ENCODE measurements around the gene TOMM40.
"Not testable (repeated sequence)": the region's sequence is repeated elsewhere in the genome, so short reads cannot be mapped to it uniquely, and the experiment has no call there.

The TOMM40 gene

DNA sequence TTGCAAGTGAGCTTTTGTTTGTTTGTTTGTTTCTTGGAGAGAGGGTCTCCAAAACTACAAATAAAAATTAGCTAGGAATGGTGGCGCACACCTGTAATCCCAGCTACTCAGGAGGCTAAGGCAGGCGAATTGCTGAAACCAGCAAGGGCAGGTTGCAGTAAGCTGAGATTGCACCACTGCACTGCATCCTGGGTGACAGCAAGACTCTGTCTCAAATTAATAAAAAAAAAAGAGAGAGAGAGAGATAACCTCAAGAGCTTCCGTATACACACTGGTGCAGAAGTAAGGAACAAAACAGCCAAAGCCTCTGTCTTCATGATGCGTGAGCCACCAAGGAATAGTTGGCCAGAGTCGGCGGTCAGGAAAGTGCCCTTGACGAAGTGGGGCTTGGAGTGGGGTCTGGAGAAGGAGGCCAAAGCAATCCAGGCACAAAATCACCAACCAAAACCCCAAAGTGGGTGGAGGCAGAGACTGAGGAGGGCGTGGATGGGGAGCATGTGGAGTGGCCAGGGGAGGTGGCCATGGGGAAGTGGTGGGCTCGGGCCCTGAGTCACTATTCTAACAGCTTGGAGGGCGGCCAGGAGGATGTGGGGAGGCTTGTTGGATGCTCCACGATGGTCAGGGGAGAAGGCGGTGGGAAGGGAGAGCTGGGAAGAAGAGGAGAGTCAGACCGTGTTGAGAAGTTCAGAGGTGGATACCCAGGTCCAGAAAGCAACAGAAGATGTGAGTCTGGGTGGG, 21.2 kb upstream of the TOMM40 start:
- in situ Hi-C loops (cut with MboI; ENCODE audit: low sequenced_read_pairs), result no loop called here

DNA sequence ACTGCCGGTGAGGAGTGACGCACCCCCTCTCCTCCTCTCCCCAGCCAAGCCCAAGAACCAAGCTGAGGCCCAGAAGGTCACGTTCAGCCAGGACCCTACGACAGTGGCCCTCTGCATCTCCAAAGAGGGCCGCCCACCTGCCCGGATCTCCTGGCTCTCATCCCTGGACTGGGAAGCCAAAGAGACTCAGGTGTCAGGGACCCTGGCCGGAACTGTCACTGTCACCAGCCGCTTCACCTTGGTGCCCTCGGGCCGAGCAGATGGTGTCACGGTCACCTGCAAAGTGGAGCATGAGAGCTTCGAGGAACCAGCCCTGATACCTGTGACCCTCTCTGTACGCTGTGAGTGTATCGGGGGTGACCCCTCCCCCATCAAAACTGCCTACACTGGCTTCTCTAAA, 19.2 kb upstream of the TOMM40 start:
- in situ Hi-C loops (cut with MboI; ENCODE audit: low sequenced_read_pairs), result no loop called here

DNA sequence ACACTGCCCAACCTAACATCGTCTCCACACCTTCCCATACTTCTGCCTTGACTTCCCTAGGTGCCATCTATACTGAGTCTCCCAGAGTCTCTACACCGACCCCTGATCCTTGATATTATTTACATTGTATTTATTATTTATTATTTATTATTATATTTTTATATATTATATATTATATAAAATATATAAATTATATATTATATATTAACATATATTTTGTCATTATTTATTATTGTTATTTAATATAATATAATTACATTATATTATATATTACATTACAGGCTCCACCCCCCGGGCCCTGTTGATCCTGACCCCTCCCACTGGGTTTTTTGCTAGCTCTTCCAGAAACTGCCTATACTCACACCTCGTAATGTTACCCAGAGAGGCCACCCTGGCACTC, 18.4 kb upstream of the TOMM40 start:
- in situ Hi-C loops (cut with MboI; ENCODE audit: low sequenced_read_pairs), result no loop called here

DNA sequence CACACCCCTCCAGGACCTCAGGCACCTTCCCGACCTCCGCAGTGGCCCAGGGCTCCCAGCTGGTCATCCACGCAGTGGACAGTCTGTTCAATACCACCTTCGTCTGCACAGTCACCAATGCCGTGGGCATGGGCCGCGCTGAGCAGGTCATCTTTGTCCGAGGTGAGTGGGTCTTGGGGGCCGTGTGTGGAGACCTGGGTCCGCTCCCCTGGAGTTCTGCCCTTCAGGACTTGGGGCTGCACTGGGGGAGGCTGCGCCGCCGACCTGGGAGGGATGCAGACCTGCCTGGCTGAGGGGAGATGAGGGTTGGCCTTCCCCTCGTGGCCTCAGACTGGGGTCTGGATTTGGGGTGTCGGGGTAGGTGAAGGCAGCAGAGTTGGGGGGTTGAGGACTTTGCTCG, 16.7 kb upstream of the TOMM40 start:
- in situ Hi-C loops (cut with MboI; ENCODE audit: low sequenced_read_pairs), result no loop called here

DNA sequence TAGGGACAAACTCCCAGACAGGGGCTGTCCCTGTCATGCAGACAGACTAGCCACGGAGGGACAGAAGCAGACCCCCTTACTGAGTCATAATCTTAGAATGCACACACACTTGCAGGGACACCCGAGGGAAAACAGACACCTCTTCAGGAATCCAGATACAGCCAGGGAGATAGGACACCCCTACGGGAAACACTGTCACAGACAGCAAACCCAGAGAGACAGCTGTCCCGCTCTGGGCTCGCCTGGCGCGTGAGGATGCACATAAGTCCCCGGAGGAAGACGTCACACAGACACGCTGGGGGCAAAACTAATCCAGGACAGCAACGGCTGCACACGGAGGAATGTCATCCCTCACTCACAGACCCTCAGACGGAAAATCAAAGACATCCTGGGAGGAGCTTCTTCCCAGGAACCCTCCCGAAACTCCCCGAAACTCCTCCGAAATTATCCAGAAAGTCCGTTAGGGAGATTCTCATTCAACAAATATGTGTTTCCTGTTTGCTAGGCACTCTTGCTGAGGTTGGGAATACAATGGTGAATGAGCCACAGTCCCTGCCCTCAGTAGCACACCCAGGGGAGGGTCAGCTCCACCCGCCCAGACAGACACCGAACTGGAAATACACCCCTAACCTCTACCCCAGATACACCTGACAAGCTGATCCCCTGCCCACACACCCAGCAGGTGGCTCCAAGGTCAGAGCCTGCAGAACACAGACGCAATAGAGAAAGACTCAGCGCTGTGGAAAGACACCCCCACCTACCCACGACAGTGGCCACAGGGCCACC, 15.2 kb upstream of the TOMM40 start:
- in situ Hi-C loops (cut with MboI; ENCODE audit: low sequenced_read_pairs), result no loop called here

DNA sequence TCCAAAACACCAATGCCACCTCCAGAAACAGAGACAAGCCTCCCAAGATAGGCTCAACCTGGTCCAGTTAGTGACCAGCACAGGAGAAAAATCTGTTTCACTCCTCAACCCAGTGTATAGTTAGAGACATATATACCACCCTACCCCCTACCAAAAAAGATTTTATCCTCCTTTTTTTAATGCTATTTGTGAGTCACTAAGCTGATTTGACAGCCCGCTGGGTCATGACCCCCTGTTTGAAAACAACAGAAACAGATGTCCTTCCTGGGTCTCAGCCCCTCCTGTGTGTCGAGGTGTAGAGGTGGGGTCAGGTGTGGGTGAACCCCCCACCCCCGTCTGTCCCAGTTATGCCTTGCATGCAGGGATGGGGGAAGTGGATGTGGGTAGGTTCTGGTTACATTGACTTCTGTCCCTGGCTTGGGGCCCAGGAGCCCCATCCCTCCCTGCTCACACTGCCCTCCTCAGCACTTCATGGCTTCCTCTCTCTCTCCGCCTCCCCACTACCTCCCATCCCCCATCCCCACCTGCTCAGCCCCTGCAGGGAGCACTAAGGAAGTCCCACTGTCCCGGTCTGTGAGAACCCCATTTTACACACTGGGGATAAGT, 14.0 kb upstream of the TOMM40 start:
- in situ Hi-C loops (cut with MboI; ENCODE audit: low sequenced_read_pairs), result no loop called here

DNA sequence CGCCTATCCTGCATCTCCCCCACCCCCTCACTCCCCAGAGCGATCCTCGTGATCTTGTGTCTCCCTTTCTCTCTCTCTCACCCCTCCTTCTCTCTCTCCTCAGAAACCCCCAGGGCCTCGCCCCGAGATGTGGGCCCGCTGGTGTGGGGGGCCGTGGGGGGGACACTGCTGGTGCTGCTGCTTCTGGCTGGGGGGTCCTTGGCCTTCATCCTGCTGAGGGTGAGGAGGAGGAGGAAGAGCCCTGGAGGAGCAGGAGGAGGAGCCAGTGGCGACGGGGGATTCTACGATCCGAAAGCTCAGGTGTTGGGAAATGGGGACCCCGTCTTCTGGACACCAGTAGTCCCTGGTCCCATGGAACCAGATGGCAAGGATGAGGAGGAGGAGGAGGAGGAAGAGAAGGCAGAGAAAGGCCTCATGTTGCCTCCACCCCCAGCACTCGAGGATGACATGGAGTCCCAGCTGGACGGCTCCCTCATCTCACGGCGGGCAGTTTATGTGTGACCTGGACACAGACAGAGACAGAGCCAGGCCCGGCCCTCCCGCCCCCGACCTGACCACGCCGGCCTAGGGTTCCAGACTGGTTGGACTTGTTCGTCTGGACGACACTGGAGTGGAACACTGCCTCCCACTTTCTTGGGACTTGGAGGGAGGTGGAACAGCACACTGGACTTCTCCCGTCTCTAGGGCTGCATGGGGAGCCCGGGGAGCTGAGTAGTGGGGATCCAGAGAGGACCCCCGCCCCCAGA, 12.8 kb upstream of the TOMM40 start:
- in situ Hi-C loops (cut with MboI; ENCODE audit: low sequenced_read_pairs), result no loop called here

DNA sequence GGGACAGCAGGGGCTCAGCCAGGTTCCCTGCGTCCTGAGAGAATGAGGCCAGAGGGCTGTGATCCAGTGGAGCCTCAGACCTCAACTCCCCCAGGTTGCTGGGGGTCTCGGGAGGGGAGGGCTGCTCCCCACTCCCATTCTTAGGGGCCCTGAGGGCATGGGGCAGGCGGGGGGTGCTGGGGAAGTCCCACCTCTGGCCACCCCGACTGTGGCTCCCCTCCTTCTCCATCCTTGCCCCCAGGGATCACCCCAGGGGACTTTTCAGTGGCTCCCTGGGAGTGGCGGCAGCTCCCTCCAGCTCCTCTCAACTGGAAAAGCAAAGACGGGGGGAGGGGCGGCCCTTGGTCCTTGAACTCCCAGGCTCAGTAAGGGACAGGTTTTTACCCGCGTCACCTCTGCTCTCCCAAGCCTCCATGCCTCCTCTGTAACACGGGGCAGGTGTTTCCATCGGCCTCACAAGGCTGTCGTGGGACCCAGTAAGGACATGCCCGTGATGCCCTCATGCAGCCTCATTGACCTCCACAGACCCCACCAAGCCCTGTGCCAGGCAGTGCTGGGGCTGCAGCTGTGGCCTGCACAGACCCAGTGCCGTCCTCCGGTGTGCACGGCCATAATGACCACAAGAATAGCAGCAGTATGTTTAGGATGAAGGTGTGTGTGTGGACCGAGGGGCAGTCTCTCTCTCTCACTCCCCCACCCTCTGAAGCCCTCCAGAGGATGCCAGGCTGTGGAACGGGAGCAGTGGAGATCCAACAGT, 11.6 kb upstream of the TOMM40 start:
- in situ Hi-C loops (cut with MboI; ENCODE audit: low sequenced_read_pairs), result no loop called here

DNA sequence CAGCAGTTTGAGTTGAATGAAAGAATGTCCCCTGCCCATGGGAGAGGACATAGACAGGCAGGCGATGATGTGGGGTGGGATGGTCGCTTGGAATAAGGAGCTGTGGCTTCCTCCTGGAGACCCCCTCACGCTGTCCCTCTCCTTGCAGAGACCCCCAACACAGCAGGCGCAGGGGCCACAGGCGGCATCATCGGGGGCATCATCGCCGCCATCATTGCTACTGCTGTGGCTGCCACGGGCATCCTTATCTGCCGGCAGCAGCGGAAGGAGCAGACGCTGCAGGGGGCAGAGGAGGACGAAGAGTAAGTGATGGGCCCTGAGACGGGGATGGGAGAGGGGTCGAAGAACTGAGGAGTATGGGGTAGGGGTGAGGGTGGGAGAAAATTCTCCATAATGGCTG, 9.0 kb upstream of the TOMM40 start:
- in situ Hi-C loops (cut with MboI; ENCODE audit: low sequenced_read_pairs), result no loop called here

DNA sequence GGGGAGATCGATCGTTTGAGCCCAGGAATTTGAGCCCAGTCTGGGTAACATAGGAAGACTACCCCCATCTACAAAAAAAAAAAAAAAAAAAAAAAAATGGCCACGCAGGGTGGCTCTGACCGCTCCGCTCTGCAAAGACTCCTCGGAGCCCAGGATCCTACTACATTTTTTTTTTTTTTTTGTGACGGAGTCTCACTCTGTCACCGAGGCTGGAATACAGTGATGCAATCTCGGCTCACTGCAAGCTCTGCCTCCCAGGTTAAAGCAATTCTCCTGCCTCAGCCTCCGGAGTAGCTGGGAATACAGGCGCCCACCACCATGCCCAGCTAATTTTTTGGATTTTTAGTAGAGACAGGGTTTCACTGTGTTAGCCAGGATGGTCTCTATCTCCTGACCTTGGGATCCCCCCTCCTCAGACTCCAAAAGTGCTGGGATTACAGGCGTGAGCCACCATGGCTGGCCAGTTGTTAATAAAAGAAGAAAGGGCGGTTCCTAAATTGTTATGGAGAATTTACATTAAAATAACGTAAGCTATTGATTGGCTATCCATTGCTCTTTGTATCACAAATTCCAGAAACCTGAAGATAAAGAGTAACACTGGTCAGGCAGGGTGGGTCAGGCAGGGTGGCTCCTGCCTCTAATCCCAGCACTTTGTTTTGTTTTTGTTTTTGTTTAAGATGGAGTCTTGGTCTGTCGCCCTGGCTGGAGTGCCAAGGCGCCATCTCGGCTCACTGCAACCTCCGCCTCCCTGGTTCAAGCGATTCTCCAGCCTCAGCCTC, 8.2 kb upstream of the TOMM40 start:
- in situ Hi-C loops (cut with MboI; ENCODE audit: low sequenced_read_pairs), result not testable (repeated sequence)

DNA sequence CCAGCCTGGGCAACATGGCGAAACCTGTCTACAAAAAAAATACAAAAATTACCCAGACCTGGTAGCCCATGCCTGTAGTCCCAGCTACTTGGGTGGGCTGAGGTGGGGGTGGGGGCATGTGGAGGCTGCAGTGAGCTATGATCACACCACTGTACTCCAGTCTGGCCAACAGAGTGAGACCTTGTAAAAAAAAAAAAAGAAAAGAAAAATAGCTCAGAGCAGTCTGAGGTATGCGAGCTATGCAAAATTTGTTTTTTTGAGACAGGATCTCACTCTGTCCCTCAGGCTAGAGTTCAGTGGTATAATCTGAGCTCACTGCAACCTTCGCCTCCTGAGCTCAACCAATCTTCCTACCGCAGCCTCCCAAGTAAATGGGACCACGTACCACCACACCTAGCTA, 7.1 kb upstream of the TOMM40 start:
- in situ Hi-C loops (cut with MboI; ENCODE audit: low sequenced_read_pairs), result no loop called here

DNA sequence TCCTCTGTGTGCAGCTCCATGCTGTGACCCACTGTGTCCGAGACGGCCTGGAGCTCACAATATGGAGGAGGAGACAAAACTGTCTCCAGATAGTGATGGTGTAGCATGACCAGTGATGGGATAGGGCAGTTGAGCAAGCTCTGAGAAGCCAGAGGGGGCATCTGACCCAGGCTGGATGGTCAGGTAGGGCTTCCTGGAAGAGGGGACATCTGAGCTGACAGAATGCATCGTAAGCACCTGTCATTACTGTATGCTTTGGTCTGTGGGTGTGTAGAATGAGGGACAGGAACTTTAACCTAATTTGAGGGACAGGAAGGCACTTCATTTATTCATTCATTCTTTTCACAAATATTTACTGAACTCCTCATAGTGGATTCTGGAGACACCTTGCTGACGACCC, 6.5 kb upstream of the TOMM40 start:
- in situ Hi-C loops (cut with MboI; ENCODE audit: low sequenced_read_pairs), result no loop called here

DNA sequence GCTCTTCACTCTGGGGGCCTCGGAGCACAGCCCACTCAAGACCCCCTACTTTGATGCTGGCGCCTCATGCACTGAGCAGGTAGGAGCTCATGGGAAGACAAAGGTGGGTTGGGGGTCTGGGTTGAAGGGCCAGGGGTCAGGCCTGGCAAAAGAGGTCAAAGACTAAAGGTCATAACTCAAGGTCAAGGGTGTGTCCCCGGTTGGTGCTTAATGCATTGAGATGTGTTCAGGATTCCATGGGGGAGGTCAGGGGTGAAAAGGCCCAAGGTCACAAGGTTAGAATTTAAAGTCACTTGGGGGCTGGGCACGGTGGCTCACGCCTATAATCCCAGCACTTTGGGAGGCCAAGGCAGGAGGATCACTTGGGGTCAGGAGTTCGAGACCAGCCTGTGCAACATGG, 4.9 kb upstream of the TOMM40 start:
- in situ Hi-C loops (cut with MboI; ENCODE audit: low sequenced_read_pairs), result no loop called here

DNA sequence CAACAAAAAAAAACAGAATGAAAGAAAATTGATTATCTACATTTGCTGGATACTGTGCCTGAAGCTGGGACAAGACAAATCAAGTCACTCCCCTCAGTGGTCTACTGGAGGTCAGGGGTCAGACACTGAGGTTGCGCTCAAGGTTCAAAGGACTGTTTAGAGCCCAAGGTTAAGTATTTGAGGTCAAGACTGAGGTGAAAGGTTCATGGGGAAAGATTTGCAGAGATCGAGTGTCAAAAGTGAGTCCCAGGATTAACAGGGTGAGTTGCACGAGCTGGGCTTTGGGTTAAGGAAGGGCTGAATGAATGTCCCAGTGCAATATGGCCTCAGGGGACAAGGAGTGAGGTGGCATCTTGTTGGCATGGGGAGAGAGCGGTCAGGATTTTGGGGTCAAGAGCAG, 3.4 kb upstream of the TOMM40 start:
- in situ Hi-C loops (cut with MboI; ENCODE audit: low sequenced_read_pairs), result no loop called here

DNA sequence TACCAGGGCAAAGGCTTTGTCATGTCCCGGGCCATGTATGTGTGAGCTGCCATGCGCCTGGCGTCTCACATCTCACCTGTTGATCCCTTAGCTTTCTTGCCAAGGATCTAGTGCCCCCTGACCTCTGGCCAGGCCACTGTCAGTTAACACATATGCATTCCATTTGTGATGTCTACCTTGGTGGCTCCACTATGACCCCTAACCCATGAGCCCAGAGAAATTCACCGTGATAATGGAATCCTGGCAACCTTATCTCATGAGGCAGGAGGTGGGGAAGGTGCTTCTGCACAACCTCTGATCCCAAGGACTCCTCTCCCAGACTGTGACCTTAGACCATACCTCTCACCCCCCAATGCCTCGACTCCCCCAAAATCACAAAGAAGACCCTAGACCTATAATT, 2.7 kb upstream of the TOMM40 start:
- in situ Hi-C loops (cut with MboI; ENCODE audit: low sequenced_read_pairs), result not testable (repeated sequence)

DNA sequence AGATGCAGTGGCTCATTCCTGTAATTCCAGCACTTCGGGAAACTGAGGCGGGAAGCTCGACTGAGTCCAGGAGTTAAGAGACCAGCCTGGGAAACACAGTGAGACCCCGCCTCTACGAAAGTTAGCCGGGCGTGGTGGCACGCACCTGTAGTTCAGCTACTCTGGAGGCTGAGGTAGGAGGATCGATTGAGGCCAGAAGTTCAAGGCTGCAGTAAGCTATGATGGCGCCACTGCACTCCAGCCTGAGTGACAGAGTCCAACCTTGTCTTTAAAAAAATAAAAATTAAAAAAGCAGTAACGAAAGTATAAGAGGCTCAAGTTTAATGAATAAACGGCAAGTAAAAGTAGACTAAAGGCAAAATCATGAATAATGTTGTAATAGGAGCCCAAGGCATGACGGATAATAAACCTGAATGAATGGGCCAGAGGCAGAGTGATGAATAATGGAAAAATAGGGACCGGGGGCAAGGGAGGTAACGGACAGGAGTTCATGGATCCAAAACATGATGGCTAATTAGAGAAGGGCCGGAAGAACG, 1.2 kb upstream of the TOMM40 start:
- in situ Hi-C loops (cut with MboI; ENCODE audit: low sequenced_read_pairs), result no loop called here

DNA sequence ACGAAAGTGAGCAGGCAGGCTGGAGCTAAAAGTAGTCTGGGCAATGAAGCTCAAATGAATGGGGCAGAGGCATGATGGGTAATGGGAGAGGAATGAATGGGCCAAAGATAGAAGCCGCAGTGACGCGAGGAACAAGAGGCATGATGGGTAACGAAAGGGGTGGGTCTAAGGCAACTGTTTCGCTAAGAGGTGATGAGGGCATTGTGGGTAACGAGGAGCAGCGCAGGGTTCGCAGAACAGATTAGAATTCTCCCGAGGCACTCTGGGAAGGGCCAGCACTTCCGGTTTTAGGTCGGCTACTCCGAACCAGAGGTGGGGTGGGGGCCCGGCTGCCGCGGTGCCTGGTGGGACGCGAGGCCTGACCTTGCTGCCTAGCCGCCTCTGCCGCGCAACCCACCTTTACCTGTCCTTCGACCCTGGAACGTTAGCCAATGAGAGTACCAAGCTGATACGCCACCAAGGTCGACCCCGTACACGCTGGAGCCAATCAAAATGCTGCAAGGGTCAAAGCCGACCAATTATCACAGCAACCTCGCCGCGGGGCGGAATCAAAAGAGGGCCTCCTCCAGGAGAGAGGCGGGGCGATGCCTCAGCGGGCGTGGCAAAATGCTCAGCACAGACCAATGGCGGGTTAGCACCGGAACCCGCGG, 563 bp upstream of the TOMM40 start:
- in situ Hi-C loops (cut with MboI; ENCODE audit: low sequenced_read_pairs), result no loop called here

DNA sequence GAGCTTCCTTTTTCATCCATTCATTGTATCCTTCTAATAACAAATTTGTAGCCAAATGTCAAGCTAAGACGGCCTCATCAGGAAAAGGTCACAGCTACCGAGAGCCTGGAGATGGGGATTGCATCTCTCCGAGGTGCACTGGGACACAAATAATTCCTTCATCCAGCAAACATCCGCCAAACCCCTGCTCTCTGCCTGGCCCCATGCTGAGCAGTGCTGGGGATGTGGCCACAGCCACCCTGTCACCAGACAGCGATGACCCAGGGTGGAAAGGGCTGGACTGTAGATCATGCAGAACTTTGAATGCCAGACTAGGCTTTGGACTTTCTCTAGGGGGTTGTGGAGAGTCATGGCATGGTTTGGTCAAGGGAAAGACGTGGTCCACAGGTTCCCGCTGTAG, 1.9 kb downstream of the TOMM40 start:
- in situ Hi-C loops (cut with MboI; ENCODE audit: low sequenced_read_pairs), result no loop called here

DNA sequence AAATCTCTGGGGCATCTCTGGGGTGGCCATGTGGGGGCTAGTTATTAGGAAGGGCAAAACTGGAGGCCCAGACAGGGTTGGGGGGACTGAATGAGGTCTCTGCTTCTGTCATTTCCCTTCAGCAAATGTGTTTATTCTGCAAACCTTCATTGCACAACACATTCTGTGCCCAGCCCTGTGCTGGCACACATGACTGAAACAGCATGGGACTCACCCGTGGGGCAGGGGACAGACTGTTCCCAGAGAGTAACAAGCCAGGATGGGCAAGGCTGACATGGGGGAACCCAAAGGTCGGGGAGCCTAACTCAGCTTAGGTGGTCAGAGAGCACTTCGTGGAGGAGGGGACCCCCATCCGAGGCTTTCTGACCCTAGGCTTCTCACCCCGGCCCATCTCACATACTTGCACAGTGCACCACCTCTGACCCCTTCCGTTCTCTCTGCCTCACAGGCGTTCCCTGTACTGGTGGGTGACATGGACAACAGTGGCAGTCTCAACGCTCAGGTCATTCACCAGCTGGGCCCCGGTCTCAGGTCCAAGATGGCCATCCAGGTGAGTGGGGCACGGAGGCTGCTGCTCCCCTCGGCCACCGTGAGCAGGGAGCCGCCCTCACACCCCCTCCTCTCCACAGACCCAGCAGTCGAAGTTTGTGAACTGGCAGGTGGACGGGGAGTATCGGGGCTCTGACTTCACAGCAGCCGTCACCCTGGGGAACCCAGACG, 2.4 kb downstream of the TOMM40 start:
- in situ Hi-C loops (cut with MboI; ENCODE audit: low sequenced_read_pairs), result no loop called here

All from HL-60/S4 (cell line).